K562 (cell line): ENCODE data around the gene FBXO11. TPM values are rescaled to one million over a fixed set of nuclear protein-coding genes. Genes with fewer than 3 reads are reported as not detected.
A peak's percentile ranks its signal among the peaks of the same experiment; 100 is the strongest.

ENCODE experiments used
- ATAC-seq: fragments of 200-7000 bp; cut with Tn5 transposase; 3 replicates; pipeline ENCODE4 v1.9.1; 2020; ENCODE audit warnings: moderate library complexity
- BruUV-seq: library from RNA; stranded (reverse); fragments of 400-500 nt; replicated peaks from 2 replicates; lab custom pipeline; 2021; lab: Mats Ljungman, UMichigan
- CTCF ChIA-PET: fragments of 300-600 bp; formaldehyde crosslinking; extraction: SDS; loops from one replicate; lab custom pipeline; 2021; ENCODE audit warnings: low intra/inter-chr PET ratio; lab: Yijun Ruan, JAX
- POLR2A ChIA-PET: fragments of 300-600, 350-650 bp; sonication (Branson Sonifier 250); formaldehyde crosslinking; extraction: SDS; loops from one replicate; lab custom pipeline; 2021; ENCODE audit warnings: antibody characterized with exemption, inconsistent platforms; lab: Yijun Ruan, JAX
- DNase-seq, 4 experiments: peaks; one replicate each; pipeline versions ENCODE4 v3.0.0 to v3.0.0-alpha.2; 2011 to 2018; ENCODE audit warnings: low spot score in 3 of 4, mixed read lengths in 3 of 4; ENCODE audit errors: extremely low read depth in 1 of 4
- FAIRE-seq: peaks from 2 replicates; lab custom pipeline; 2011; peaks lifted over from hg19 to GRCh38; lab: Jason Lieb, UNC
- H2AFZ ChIP-seq: 2 replicates; pipeline ENCODE4 v1.6.0; 2011; ENCODE audit warnings: low read depth, low read length, control low read depth, inconsistent platforms
- H3K27ac ChIP-seq: fragments of 200-600 bp; 3 replicates; pipeline ENCODE4 v1.8.0; 2011; ENCODE audit warnings: low read depth, mild to moderate bottlenecking, control low read depth, inconsistent platforms, low read length, moderate library complexity, mixed read lengths; ENCODE audit errors: extremely low read depth
- H3K27me3 ChIP-seq, 2 experiments: fragments of 300-600 bp in 1 of 2; 2 replicates in 1 of 2; 3 replicates in 1 of 2; pipeline versions ENCODE4 v1.6.0 to v1.8.0; 2011; ENCODE audit warnings: inconsistent platforms in 2 of 2, low read length in 2 of 2, mild to moderate bottlenecking in 1 of 2, mixed read lengths in 1 of 2, moderate library complexity in 1 of 2; ENCODE audit not compliant: control insufficient read depth in 2 of 2, insufficient read depth in 2 of 2
- H3K36me3 ChIP-seq: fragments of 300-600 bp; 3 replicates; pipeline ENCODE4 v1.8.0; 2011; ENCODE audit warnings: mild to moderate bottlenecking, low read length, inconsistent platforms; ENCODE audit not compliant: control insufficient read depth, insufficient read depth
- H3K4me1 ChIP-seq, 2 experiments: fragments of 200-600 bp in 1 of 2; replicated peaks in 1 of 2; 2 replicates in 1 of 2; 3 replicates in 1 of 2; pipeline versions ENCODE4 v1.5.1 to v1.8.0; 2011; ENCODE audit warnings: inconsistent platforms in 2 of 2, low read length in 2 of 2, mild to moderate bottlenecking in 1 of 2, mixed read lengths in 1 of 2, moderate library complexity in 1 of 2; ENCODE audit not compliant: control insufficient read depth in 2 of 2, insufficient read depth in 2 of 2
- H3K4me2 ChIP-seq: 2 replicates; pipeline ENCODE4 v1.6.1; 2011; ENCODE audit warnings: low read length, control low read depth, inconsistent platforms, mixed read lengths; ENCODE audit not compliant: insufficient read depth
- H3K4me3 ChIP-seq: fragments of 200-600 bp; sonication (generic), shearing (Covaris generic); 2 replicates; pipeline ENCODE4 v1.5.1; 2016; ENCODE audit warnings: control low read depth, inconsistent platforms
- H3K79me2 ChIP-seq: fragments of 200-600 bp; 3 replicates; pipeline ENCODE4 v1.8.0; 2011; ENCODE audit warnings: low read length, inconsistent platforms; ENCODE audit not compliant: control insufficient read depth, insufficient read depth
- H3K9ac ChIP-seq, 2 experiments: 2 replicates each; pipeline versions ENCODE4 v1.6.0 to v1.6.1; 2011; ENCODE audit warnings: low read depth in 2 of 2, low read length in 2 of 2, control low read depth in 1 of 2, inconsistent platforms in 1 of 2, mild to moderate bottlenecking in 1 of 2, mixed read lengths in 1 of 2; ENCODE audit not compliant: insufficient read depth in 1 of 2
- H3K9me1 ChIP-seq: one replicate; pipeline ENCODE4 v1.6.0; 2011; ENCODE audit warnings: inconsistent platforms, mild to moderate bottlenecking, low read length, moderate library complexity; ENCODE audit not compliant: control insufficient read depth, insufficient read depth
- H3K9me3 ChIP-seq: replicated peaks from 2 replicates; pipeline ENCODE4 v1.5.1; 2011; ENCODE audit warnings: low read depth, low read length, inconsistent platforms; ENCODE audit not compliant: control insufficient read depth, insufficient read depth
- H4K20me1 ChIP-seq: replicated peaks from 2 replicates; pipeline ENCODE4 v1.6.1; 2011; ENCODE audit warnings: low read length, inconsistent platforms, mixed read lengths; ENCODE audit not compliant: control insufficient read depth, insufficient read depth
- ARID3B ChIP-seq: fragments of 250-450 bp; sonication (Bioruptor Pico); IDR thresholded peaks from 2 replicates; pipeline ENCODE4 v1.4.0; 2020; ENCODE audit warnings: borderline replicate concordance
- ELF2 ChIP-seq: fragments of 250-450 bp; sonication (Bioruptor Pico); IDR thresholded peaks from 2 replicates; pipeline ENCODE4 v1.5.0; 2021; ENCODE audit warnings: mild to moderate bottlenecking
- NCOA2 ChIP-seq, 2 experiments: fragments of 450-650 bp; IDR thresholded peaks; 2 replicates each; pipeline ENCODE4 v1.6.1; 2018; ENCODE audit warnings: mild to moderate bottlenecking in 2 of 2, moderate library complexity in 1 of 2; ENCODE audit not compliant: partially characterized antibody in 2 of 2
- ZFP30 ChIP-seq: fragments of 250-450 bp; sonication (Bioruptor Pico); IDR thresholded peaks from 2 replicates; pipeline ENCODE4 v1.8.0; 2022; ENCODE audit warnings: moderate library complexity, mild to moderate bottlenecking, inconsistent platforms, borderline replicate concordance
- ZNF121 ChIP-seq: sonication (generic); formaldehyde crosslinking; conservative IDR thresholded peaks from 2 replicates; pipeline ENCODE4 v1.8.0; 2022; ENCODE audit warnings: missing genetic modification reagents
- ZNF436 ChIP-seq: fragments of 250-450, 450-650 bp; sonication (Bioruptor Pico); formaldehyde crosslinking; IDR thresholded peaks from 2 replicates; pipeline ENCODE4 v1.7.0; 2020; ENCODE audit warnings: mild to moderate bottlenecking
- ZNF583 ChIP-seq: fragments of 250-450 bp; sonication (Bioruptor Pico); IDR thresholded peaks from 2 replicates; pipeline ENCODE4 v1.4.0; 2020
- WGBS: fragments of 100-300 bp; shearing (Covaris generic); methylation state at CpG from one replicate; pipeline ENCODE4 v1.1.6; 2016; ENCODE audit warnings: low coverage, mixed read lengths; ENCODE audit not compliant: insufficient coverage; ENCODE audit errors: missing lambda C conversion rate; 5-methylcytosine and 5-hydroxymethylcytosine counted together
- in situ Hi-C: fragments of 300-500 bp; cut with MboI; formaldehyde crosslinking; loops from 4 replicates; pipeline ENCODE4 v1.15.0; 2018; ENCODE audit warnings: inconsistent platforms, mixed read lengths
- intact Hi-C: fragments of 100-400 bp; cut with micrococcal nuclease; formaldehyde crosslinking; loops from 2 replicates; pipeline ENCODE4 v1.14.2; 2022
- polyA plus RNA-seq, 8 experiments: library from polyadenylated mRNA; depleted of rRNA in 4 of 8; stranded (reverse) in 5 of 8; unstranded in 3 of 8; fragments of >200 nt; fragmentation: Nextera tagmentation in 2 of 8; fragmentation: Illumina TruSeq in 1 of 8; extraction: Ambion mirVana in 2 of 8; extraction: Trizol in 1 of 8; gene quantifications; 2 replicates each; pipeline versions ENCODE4 v1.2.1 to v1.2.3, GENCODE V29; 2011 to 2014; ENCODE audit warnings: inconsistent platforms in 1 of 8, missing spikeins in 1 of 8
- total RNA-seq, 7 experiments: library from RNA; depleted of rRNA in 6 of 7; stranded (reverse); fragments of >200 nt in 6 of 7; fragmentation: Illumina TruSeq in 2 of 7; extraction: Trizol in 2 of 7; gene quantifications; 2 replicates each; pipeline versions ENCODE4 v1.2.1 to v1.2.3, GENCODE V29; 2011 to 2021; ENCODE audit warnings: low replicate concordance in 1 of 7

FBXO11 gene
- total and polyA plus RNA-seq, 9 of the 15 experiments (the other 6 are each of a cell fraction or from before 2014, with no cell fraction given), result 8.8 to 44.5 (median 24.1) TPM

DNA sequence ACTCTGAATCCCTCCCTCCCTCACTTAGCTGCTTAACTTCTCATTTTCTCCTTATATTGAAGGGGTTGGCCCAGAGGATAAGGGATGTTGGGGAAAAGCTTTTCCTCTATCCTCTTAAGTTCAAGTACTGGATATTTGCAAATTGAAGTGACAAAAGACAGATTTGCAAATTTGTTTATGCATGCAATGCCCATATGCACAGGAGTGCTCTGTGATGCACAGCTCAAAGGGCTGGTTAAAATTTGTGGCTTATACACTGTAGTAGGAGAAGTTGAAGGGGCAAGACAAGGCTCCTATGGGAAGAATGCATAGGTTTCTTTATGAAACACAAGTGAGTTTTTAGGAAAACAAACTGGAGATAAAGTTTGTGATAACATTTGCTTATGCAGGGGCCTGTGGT, 131.7 kb downstream of the FBXO11 start:
- Histone ChIP-seq H3K79me2 (no peaks in the 10 kb centered on the region), H2AFZ (no peak overlapping the region), H3K4me3 (no peak overlapping the region), H3K36me3 (no peaks in the 10 kb centered on the region), H3K27me3 (no peaks in the 10 kb centered on the region), H3K27ac (no peak overlapping the region), H3K9me3 (no peaks in the 10 kb centered on the region), H3K9me1 (no peaks in the 10 kb centered on the region)
- intact Hi-C loops, result no loop called here
- DNase-seq, result no peak
- TF ChIP-seq NCOA2 (IDR thresholded peaks at IDR 0.05; ENCODE audit: partially characterized antibody in 2 of 2) (no peak), ZNF583 (CRISPR knock-in tag) (no peak)
- TF ChIP-seq, all 486 proteins: peak for 0
- ChIA-PET POLR2A (interaction anchor here (0.6 kb wide), 1 partner anchor 18 kb away, joined by 3 read pairs; no protein-coding TSS in a partner anchor), CTCF (no interaction called here)
- no peak for ATAC-seq
- Histone ChIP-seq H3K4me1 (peaks cover 2 to 6% of the 10 kb centered on the region in 2 experiments; a peak in 3 of 5 replicates), H3K4me2 (no peak overlapping the region), H3K9ac (no peak overlapping the region), H4K20me1 (no peaks in the 10 kb centered on the region)
- BruUV-seq, result no TSS peak
- in situ Hi-C loops, result no loop called here
- FAIRE-seq, result no peak

DNA sequence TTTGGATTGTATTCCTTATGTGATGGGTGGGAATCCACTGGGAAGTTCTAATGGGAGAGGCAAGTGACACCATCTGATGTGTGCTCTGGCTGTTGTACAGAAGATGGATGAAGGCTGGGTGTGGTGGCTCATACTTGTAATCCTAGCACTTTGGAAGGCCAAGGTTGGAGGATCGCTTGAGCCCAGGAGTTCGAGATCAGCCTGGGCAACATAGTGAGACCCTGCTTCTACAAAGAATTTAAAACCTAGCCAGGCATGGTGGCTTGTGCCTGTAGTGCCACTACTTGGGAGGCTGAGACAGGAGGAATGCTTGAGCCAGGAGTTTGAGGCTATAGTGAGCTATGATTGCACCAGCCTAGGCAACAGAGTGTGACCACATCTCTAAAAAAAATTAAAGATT, 134.0 kb downstream of the FBXO11 start:
- intact Hi-C loops, result no loop called here

More for the DNA sequence above, 134.0 kb downstream of the FBXO11 start:
- Histone ChIP-seq H3K27me3 (no peaks in the 10 kb centered on the region), H3K4me2 (no peak overlapping the region), H4K20me1 (no peaks in the 10 kb centered on the region), H3K9ac (no peak overlapping the region), H3K4me3 (no peak overlapping the region), H3K36me3 (no peaks in the 10 kb centered on the region), H3K9me1 (no peaks in the 10 kb centered on the region), H2AFZ (no peak overlapping the region), H3K27ac (no peak overlapping the region), H3K9me3 (no peaks in the 10 kb centered on the region), H3K4me1 (peaks cover 1 to 8% of the 10 kb centered on the region in 2 experiments; a peak in 4 of 5 replicates), H3K79me2 (no peaks in the 10 kb centered on the region)
- TF ChIP-seq ARID3B (CRISPR knock-in tag) (no peak), ZNF436 (CRISPR knock-in tag) (no peak), ZFP30 (CRISPR knock-in tag) (no peak), ZNF121 (CRISPR knock-in tag) (peak; percentile 60; the same call in 1 of the 2 replicates), ELF2 (CRISPR knock-in tag) (no peak)
- no peak for FAIRE-seq
- ChIA-PET POLR2A (interaction anchor here (2.1 kb wide), 1 partner anchor 10 kb away, joined by 10 read pairs; the partner anchor contains the start of gene MSH6), CTCF (no interaction called here)
- in situ Hi-C loops, result no loop called here
- ATAC-seq, result no peak
- DNase-seq, result no peak
- no TSS peak for BruUV-seq
- WGBS, result 38% methylated on average over 2 of the region's 2 CpGs
